Renal pelvis (tissue), 12 donors: ENCODE data around the gene RARG. TPM values are rescaled to one million over a fixed set of nuclear protein-coding genes. Genes with fewer than 3 reads are reported as not detected.

ENCODE experiments used
- DNase-seq: peaks from one replicate; pipeline ENCODE4 v3.0.0-alpha.2; 2013
- long read RNA-seq, 16 experiments: transcript quantifications; one replicate each; lab custom pipeline, GENCODE V29; 2026
- polyA plus RNA-seq, 3 donors: library from polyadenylated mRNA; unstranded; fragments of 120-200 nt; gene quantifications; one replicate each; pipeline ENCODE4 v1.2.1, GENCODE V29; 2013; ENCODE audit not compliant: insufficient read length in 3 of 3

Gene RARG
- 10 to 100 TPM; 32.0 to 38.1 (median 35.7) TPM for polyA plus RNA-seq
- long read RNA-seq, donor 1, partial matches to known transcripts = 1,544 of 1,790 reads
- long read RNA-seq, donor 1, other reads (novel, unspliced or antisense) = 244 of 1,790 reads
- long read RNA-seq, donor 2, transcript RARG-201 (8 exons, 1,836 nt) = major isoform, 7 of 7 reads
- long read RNA-seq, donor 2, partial matches to known transcripts = 0 of 7 reads
- long read RNA-seq, donor 2, other reads (novel, unspliced or antisense) = 0 of 7 reads
- long read RNA-seq, donor 3, transcript RARG-201 (8 exons, 1,836 nt) = major isoform, 8 of 9 reads
- long read RNA-seq, donor 3, partial matches to known transcripts = 0 of 9 reads
- long read RNA-seq, donor 3, other reads (novel, unspliced or antisense) = 0 of 9 reads
- long read RNA-seq, donor 4, partial matches to known transcripts = 0 of 4 reads
- long read RNA-seq, donor 4, other reads (novel, unspliced or antisense) = 0 of 4 reads
- long read RNA-seq, donor 5, partial matches to known transcripts = 0 of 4 reads
- long read RNA-seq, donor 5, other reads (novel, unspliced or antisense) = 0 of 4 reads
- long read RNA-seq, donor 6, transcript RARG-201 (8 exons, 1,836 nt) = major isoform, 7 of 9 reads
- long read RNA-seq, donor 6, partial matches to known transcripts = 0 of 9 reads
- long read RNA-seq, donor 6, other reads (novel, unspliced or antisense) = 0 of 9 reads
- long read RNA-seq, donor 7, transcript RARG-201 (8 exons, 1,836 nt) = major isoform, 6 of 7 reads
- long read RNA-seq, donor 7, partial matches to known transcripts = 0 of 7 reads
- long read RNA-seq, donor 7, other reads (novel, unspliced or antisense) = 0 of 7 reads
- long read RNA-seq, donor 8, partial matches to known transcripts = 0 of 6 reads
- long read RNA-seq, donor 8, other reads (novel, unspliced or antisense) = 0 of 6 reads
- long read RNA-seq, donor 9, partial matches to known transcripts = 13 of 18 reads
- long read RNA-seq, donor 9, other reads (novel, unspliced or antisense) = 0 of 18 reads
- long read RNA-seq, donor 10, partial matches to known transcripts = 0 of 5 reads
- long read RNA-seq, donor 10, other reads (novel, unspliced or antisense) = 0 of 5 reads
- long read RNA-seq, donor 11, partial matches to known transcripts = 0 of 6 reads
- long read RNA-seq, donor 11, other reads (novel, unspliced or antisense) = 0 of 6 reads
- long read RNA-seq, donor 12, transcript RARG-201 (8 exons, 1,836 nt) = major isoform, 5 of 8 reads
- long read RNA-seq, donor 12, partial matches to known transcripts = 0 of 8 reads
- long read RNA-seq, donor 12, other reads (novel, unspliced or antisense) = 0 of 8 reads
- long read RNA-seq, donor 13, partial matches to known transcripts = 0 of 1 reads
- long read RNA-seq, donor 13, other reads (novel, unspliced or antisense) = 0 of 1 reads
- long read RNA-seq, donor 14 = 0 reads
- long read RNA-seq, donor 15, transcript RARG-201 (8 exons, 1,836 nt) = major isoform, 6 of 8 reads
- long read RNA-seq, donor 15, partial matches to known transcripts = 0 of 8 reads
- long read RNA-seq, donor 15, other reads (novel, unspliced or antisense) = 0 of 8 reads
- long read RNA-seq, donor 16, transcript RARG-201 (8 exons, 1,836 nt) = major isoform, 6 of 9 reads
- long read RNA-seq, donor 16, partial matches to known transcripts = 0 of 9 reads
- long read RNA-seq, donor 16, other reads (novel, unspliced or antisense) = 0 of 9 reads

DNA sequence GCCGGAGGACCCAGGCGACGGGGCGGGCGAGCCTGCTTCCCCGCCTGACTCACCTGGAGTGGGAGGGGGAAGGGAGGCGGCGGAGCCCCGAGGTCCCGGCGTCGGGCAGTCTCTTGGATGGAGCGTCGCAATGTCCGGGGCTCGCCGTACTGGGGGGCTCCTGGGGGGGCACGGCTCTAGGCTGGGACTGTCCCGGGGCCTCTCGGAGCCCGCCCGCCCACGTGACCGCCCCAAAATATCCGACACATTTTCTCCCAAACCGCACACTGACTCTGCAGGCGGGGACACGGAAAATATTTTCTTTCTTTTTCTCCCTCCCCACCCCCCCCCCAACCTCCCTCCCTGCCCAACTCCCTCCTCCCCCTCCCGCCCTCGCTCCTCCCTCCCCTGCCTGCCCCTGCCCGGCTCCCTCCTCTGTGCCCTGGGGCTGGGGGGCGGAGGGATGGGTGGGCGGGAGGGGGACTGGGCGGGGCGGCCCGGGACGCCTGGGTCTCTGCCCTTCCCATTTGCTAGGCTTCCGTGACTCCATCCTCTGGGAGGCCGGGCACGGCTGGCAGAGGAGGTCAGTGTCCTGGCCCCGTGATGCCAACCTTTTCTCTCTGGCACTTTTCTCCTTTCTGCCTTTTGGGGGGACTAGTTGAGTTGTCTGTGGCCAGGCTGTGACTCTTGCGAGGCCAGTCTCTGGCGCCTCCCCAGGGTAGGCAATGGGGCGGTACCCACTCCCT lies at the start of gene RARG:
Gene RARG (minus strand): TSS at position 289 of the 725 bp plus-strand sequence. CDS start 4,664 bp downstream, outside the sequence.
- no peak for DNase-seq

DNA sequence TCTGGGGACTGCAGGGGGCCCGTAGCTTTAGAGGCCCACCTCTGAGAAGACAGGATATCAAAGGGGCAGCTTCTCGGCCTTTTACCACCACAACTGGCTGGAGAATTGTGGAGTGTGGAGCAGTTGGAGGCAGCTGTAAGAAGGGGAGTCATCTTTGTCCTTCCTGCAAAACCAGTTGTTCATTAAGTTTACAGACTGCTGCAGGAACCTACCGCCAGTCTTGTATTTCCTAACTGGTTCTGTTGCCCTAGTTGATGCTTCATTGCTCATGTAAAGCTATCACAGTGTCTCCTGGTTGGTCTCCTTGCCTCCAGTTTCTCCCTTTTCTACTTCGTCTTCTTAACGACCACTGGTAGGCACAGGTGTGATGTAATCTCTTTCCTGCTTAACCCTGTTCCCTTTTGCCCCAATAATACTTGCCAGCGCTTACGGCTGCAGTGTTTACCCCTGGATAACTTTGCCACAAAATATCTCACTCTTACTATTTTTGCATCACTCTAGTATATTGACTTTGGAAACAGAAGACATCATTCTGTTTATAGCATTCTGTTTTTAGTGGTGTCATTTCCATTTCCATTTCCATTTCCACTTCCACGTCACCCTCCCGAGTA lies 48.0 kb upstream of the RARG start:
- no peak for DNase-seq

DNA sequence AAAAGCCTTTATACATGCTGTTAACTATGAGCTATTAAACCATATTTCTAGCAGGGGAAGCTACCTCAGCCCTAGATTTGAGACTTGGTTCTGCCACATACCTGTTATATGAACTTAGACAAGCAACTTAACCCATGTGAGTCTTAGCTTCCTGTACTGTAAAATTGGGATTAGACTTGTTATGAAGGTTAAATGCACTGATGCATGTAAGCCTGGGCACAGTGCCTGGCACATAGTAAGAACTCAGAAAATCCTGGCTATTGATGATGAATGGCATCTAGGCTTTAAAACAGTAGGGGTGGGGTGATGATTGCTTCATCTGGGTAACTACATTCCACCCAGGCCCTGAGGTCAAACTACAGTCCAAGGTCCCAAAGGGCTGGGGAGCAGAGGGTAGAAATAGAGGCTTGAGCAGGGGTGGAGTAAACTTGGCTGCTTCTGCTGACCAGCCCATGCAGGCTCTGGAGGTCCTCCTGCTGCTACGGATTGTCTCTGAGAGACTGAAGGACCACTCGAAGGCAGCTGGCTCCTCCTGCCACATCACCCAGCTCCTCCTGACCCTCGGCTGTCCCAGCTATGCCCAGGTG lies 47.4 kb upstream of the RARG start:
- no peak for DNase-seq

DNA sequence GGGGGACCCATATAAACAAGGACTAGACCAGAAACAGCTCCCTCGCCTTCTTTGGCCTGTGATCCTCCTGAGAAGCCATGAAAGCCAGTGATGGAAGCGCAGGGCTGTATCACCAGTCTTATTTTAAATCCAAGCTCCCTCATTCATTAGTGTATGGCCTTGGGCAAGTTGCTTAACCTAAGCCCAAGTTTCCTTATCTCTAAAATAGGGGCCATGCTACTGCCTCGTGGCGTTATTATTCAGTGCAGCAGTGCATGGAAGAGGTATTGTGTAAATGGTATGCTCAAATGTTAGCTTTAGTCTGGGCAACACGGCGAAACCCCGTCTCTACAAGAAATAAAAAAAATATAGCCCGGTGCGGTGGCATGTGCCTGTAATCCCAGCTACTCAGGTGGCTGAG lies 46.0 kb upstream of the RARG start:
- no peak for DNase-seq

DNA sequence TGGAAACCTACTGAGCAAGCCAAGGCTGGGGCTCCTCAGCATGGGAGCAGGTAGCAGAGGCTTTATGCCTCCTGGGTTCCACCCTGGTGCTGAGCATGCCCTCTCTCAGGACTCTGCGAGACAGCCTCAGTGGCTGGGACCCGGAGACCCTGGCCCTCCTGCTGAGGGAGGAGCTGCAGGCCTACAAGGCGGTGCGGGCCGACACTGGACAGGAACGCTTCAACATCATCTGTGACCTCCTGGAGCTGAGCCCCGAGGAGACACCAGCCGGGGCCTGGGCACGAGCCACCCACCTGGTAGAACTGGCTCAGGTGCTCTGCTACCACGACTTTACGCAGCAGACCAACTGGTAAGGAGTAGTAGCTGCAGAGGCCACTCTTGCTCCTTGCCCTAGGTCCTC lies 44.5 kb upstream of the RARG start:
- no peak for DNase-seq

DNA sequence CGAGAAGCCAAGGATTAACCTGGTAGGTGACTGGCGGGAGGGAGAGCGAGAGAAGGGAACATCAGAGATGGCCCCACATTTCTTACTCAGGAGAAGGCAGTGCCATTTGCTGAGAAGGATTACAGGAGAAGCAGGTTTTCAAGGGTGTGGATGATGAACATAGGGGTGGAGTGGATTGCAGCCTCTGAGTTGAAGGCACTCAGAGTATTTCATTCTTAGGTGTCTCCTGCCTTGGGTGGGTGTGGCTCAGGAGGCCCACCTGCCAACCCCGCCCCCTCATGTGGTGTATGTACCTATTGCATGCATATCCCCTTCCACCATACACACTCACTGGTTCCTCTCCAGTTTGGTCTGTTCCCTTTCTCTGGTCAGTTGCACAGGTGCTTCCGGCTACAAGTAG lies 42.4 kb upstream of the RARG start:
- DNase-seq = no peak

DNA sequence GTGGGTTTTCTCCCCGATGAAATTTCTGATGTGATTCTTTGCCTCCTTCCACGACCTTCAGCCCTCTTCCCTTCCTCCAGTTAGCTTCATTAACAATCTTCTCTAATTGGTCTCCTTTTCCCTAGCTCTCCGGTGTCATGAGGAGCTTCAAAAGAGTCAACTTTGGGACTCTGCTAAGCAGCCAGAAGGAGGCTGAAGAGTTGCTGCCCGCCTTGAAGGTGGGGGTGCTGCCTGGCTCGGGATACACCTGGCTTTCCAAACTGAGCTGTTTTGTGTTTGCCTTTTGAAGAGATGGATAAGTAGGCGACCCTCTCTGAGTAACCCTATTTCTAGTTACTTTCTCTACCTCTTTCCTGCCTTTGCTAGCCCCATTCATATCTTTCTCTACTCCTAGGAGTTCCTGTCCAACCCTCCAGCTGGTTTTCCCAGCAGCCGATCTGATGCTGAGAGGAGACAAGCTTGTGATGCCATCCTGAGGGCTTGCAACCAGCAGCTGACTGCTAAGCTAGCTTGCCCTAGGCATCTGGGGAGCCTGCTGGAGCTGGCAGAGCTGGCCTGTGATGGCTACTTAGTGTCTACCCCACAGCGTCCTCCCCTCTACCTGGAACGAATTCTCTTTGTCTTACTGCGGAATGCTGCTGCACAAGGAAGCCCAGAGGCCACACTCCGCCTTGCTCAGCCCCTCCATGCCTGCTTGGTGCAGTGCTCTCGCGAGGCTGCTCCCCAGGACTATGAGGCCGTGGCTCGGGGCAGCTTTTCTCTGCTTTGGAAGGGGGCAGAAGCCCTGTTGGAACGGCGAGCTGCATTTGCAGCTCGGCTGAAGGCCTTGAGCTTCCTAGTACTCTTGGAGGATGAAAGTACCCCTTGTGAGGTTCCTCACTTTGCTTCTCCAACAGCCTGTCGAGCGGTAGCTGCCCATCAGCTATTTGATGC lies 36.9 kb upstream of the RARG start:
- no peak for DNase-seq

DNA sequence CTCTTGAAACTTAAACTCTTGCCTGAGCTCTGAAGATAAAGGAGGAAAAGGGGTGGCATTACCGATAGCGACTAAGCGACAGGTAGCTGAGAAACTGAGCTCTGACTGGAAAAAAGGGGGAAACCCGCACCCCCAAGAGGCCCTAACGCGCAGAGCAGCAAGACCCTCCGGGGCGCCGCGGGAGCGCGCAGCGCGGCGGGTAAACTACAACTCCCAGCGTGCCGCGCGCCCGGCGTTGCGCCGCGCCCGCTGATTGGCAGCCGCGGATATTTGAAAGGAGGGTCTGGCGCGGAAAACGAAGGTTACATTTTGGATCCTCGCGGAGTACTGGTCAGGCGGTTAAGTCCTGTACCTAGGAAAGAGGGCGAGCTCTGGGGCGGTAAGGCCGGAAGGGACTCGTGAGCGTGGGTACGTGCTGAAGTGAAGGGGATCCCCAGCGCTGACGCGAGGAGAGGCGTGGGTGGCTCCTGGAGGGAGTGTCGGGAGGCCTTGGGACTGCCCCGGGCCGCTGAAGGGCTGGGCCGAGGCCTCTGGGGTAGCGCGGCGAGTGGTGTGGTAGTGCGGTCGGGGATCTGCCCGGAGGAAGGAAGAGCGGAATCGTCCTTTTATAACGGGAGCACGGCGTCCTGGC lies 36.1 kb upstream of the RARG start, which contains the start of gene ESPL1:
Gene ESPL1 (plus strand): TSS at position 301 of the 631 bp plus-strand sequence. CDS start 468 bp downstream, outside the sequence.
- DNase-seq = peak; percentile 80

DNA sequence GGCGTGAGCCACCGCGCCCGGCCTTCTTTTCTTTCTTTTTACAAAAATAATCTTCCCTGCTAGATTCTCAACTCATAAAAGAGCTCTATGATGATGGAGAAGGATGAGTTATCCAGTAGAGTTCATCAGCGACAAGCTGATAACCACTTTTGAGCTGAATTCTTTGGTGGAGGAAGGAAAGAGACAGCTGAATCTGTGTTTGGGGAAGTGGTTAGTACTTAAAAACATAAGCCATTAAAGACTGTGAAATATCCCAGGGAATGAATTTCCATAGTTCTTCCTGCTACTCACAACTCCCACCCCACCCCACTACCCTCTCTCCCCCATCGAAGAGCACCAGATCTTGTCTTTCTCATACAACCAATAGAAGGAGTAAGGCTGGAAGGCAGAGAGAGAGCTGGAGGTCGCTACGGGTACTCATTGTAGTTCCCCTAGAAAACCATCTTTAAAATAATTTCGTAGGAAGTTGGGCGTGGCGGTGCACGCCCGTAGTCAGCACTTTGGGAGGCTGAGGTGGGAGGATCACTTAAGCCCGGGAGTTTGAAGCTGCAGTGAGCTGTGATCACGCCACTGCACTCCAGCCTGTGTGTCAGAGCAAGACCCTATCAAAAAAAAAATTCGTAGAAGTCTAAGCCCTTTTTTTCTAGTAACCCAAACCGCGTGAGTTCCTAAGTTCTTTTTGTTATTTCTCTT lies 35.4 kb upstream of the RARG start:
- DNase-seq = no peak

DNA sequence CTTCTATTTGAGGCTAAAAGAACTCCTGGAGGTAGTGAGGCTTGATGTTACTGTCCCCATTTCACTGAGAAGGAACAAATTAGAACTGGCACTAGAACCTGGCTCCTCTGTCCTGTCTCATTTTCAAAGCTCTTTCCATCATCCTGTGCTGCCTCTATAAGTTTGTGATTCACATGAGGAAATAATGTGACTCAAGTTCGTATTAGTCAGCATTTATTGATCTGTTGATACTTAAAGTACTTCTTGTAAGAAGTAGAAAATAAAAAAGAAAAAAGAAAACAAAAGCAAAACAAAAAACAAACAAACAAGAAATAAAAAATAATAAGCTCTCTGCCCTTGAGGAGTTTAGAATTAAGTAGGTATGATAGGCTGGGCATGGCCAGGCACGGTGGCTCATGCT lies 33.8 kb upstream of the RARG start:
- DNase-seq = no peak

DNA sequence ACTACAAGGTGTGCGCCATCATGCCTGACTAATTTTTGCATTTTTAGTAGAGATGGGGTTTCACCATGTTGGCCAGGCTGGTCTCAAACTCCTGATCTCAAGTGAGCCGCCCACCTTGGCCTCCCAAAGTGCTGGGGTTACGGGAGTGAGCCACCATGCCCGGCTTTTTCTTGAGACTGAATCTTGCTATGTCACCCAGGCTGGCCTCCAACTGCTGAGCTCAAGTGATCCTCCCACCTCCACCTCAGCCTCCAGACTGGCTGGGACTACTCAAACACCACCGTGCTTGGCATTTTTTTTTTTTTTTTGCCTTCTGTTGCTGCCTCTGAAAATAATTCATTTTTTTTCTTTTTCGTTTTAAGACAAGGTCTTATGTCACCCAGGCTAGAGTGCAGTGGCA lies 27.9 kb upstream of the RARG start:
- no peak for DNase-seq

DNA sequence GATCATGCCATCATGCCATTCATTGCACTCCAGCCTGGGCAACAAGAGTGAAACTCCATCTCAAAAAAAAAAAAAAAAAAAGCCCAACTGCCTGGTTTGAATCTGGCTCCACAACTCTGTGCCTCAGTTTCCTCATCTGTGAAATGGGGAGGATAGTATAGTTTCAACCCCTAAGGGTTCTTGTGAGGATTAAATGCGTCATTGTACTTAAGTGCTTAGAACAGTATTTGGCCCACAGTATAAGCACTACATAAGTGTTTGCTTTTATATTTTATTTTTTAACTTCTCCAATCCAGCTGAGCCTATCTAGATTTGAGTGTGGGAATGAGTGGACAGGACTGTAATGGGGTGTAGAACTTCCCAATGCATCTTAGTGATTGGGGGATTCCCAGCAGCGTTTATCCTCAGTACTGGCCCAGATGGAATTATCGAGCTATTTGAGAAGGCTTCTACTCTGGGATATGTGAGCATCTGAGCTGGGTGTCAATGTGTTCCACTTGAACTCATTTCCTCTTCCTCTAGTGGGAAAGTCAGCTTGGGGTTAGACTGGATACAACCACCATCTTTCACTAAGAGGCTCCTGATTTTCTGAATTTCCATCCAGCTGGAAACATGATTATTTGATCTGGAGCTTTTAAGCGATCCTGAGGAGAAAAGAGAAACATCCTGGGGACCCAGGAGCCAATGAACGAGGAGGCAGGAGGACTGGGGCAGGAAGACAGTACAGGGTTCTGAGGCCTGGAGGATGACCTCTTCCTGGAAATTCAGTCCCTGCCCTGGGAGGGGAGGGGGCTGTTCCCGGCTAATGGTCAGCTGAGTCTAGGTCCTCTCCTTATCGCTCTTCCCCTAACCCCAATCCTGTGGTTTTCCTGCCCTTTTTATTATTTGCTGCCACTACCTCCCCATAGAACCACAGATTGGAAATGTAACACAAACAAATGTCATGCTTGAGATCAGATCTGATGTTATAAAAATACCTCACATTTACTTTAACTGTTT lies 26.8 kb upstream of the RARG start:
- DNase-seq = no peak

DNA sequence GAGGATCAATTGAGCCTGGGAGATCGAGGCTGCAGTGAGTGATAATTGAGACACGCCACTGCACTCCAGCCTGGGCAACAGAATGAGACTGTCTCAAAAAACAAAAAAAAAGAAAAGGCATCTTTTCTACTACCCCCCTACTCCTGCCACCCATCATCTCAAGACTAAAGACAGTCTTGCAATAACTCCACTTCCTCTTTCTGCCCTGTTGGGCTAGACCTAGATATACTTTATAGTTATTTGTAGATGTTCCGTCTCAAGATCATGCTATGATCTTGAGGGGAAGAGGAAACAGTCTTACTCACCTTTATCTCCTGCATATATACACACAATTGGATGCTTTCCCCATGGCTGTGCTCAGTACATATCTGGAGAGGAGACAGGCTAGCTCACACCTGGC lies 24.0 kb upstream of the RARG start:
- no peak for DNase-seq

DNA sequence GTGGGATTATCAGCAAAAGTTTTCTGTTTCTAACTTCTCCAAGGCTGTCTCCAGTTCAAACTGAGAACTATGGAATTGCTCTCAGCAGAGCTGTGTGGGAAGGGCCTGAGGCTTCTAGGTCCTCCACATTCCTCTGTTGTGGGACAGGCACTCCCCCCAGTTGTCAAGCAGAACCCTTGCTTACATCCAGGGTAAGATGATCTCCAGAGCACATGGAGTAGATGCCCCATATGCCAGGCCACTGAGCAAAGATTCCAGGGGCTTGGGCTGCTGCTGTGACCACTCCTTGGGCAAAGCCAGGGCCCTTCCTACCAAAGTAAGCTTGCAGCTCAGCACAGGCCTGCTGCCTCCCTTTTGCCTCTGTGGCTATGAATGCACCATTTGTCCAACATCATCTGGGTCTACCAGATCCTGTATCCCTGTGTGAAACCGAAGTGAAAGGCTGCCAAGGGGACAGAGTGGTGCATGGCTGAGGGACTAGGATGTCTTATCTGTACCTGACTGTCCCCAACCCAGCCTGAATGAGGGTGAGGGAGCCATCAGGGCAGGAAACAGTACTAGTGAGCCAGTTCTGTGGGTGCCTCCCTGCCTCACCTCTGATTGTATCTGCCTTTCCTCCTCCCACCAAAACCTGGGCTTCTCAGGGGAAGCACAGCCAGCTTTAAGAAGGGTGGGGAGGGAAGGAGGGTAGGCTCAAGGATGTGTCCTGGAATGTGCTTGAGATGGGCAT lies 23.0 kb upstream of the RARG start:
- no peak for DNase-seq

DNA sequence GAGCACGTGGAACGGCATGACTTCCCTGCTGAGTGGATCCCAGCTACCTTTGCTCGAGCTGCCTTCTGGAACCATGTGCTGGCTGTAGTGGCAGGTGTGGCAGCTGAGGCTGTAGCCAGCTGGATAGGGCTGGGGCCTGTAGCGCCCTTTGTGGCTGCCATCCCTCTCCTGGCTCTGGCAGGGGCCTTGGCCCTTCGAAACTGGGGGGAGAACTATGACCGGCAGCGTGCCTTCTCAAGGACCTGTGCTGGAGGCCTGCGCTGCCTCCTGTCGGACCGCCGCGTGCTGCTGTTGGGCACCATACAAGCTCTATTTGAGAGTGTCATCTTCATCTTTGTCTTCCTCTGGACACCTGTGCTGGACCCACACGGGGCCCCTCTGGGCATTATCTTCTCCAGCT lies 21.3 kb upstream of the RARG start:
- DNase-seq = no peak
